Neuronal stem cell (in vitro differentiated cells): ENCODE measurements around the gene CPD.

Source experiments
- DNase-seq: peaks from one replicate; pipeline ENCODE4 v3.0.0-alpha.2; 2013; ENCODE audit warnings: low spot score
- H2AFZ ChIP-seq: one replicate; pipeline ENCODE4 v1.6.1; 2013; ENCODE audit warnings: mild to moderate bottlenecking, low read length, inconsistent platforms
- H2AK5ac ChIP-seq: 2 replicates; pipeline ENCODE4 v1.6.1; 2013; ENCODE audit warnings: low read depth, mild to moderate bottlenecking, inconsistent platforms, low read length, moderate library complexity, mixed read lengths
- H2BK120ac ChIP-seq: 2 replicates; pipeline ENCODE4 v1.6.1; 2013; ENCODE audit warnings: low read depth, mild to moderate bottlenecking, inconsistent platforms, low read length, moderate library complexity, mixed read lengths
- H2BK12ac ChIP-seq: one replicate; pipeline ENCODE4 v1.6.1; 2013; ENCODE audit warnings: low read length, inconsistent platforms
- H2BK15ac ChIP-seq: 2 replicates; pipeline ENCODE4 v1.6.1; 2013; ENCODE audit warnings: mild to moderate bottlenecking, low read length, inconsistent platforms, mixed read lengths
- H2BK5ac ChIP-seq: one replicate; pipeline ENCODE4 v1.6.1; 2013; ENCODE audit warnings: inconsistent platforms, mild to moderate bottlenecking, low read length, moderate library complexity
- H3K14ac ChIP-seq: one replicate; pipeline ENCODE4 v1.6.1; 2013; ENCODE audit warnings: low read length, inconsistent platforms
- H3K18ac ChIP-seq: 2 replicates; pipeline ENCODE4 v1.6.1; 2013; ENCODE audit warnings: low read length, inconsistent platforms
- H3K23ac ChIP-seq: 2 replicates; pipeline ENCODE4 v1.6.1; 2013; ENCODE audit warnings: low read depth, mild to moderate bottlenecking, mixed read lengths, low read length, inconsistent platforms; ENCODE audit not compliant: poor library complexity
- H3K27ac ChIP-seq: replicated peaks from 3 replicates; pipeline ENCODE4 v1.5.1; 2013; ENCODE audit warnings: low read length, inconsistent platforms
- H3K27me3 ChIP-seq, 3 experiments: 2 replicates each; pipeline ENCODE4 v1.6.1; 2013; ENCODE audit warnings: low read length in 3 of 3, mild to moderate bottlenecking in 2 of 3, inconsistent platforms in 1 of 3, low read depth in 1 of 3, mixed read lengths in 1 of 3, moderate library complexity in 1 of 3; ENCODE audit not compliant: control insufficient read depth in 3 of 3, insufficient read depth in 3 of 3
- H3K36me3 ChIP-seq, 2 donors: replicated peaks in 1 of 2; 2 replicates each; pipeline ENCODE4 v1.6.1; 2013; ENCODE audit warnings: low read length in 2 of 2; ENCODE audit not compliant: control insufficient read depth in 2 of 2, insufficient read depth in 2 of 2
- H3K4ac ChIP-seq: 2 replicates; pipeline ENCODE4 v1.6.1; 2013; ENCODE audit warnings: inconsistent platforms, mild to moderate bottlenecking, low read length, moderate library complexity
- H3K4me1 ChIP-seq, 2 donors: 1 replicate in 1 of 2; 2 replicates in 1 of 2; pipeline ENCODE4 v1.6.1; 2013; ENCODE audit warnings: low read length in 2 of 2, low read depth in 1 of 2; ENCODE audit not compliant: control insufficient read depth in 2 of 2, insufficient read depth in 1 of 2
- H3K4me2 ChIP-seq: one replicate; pipeline ENCODE4 v1.6.1; 2013; ENCODE audit warnings: mild to moderate bottlenecking, low read length, inconsistent platforms; ENCODE audit not compliant: insufficient read depth, poor library complexity, severe bottlenecking
- H3K4me3 ChIP-seq, 2 donors: 2 replicates each; pipeline ENCODE4 v1.5.1; 2013; ENCODE audit warnings: low read length in 2 of 2, mild to moderate bottlenecking in 2 of 2, inconsistent platforms in 1 of 2, moderate library complexity in 1 of 2
- H3K79me1 ChIP-seq: one replicate; pipeline ENCODE4 v1.6.1; 2013; ENCODE audit warnings: low read depth, mild to moderate bottlenecking, inconsistent platforms, low read length, moderate library complexity
- H3K9ac ChIP-seq: one replicate; pipeline ENCODE4 v1.6.1; 2013; ENCODE audit warnings: mild to moderate bottlenecking, low read depth, low read length, inconsistent platforms; ENCODE audit not compliant: poor library complexity
- H3K9me3 ChIP-seq, 2 donors: replicated peaks in 1 of 2; 2 replicates each; pipeline versions ENCODE3 to v1.6.1; 2013; ENCODE audit warnings: low read length in 2 of 2, mild to moderate bottlenecking in 2 of 2, inconsistent platforms in 1 of 2, low read depth in 1 of 2, mixed read lengths in 1 of 2, moderate library complexity in 1 of 2; ENCODE audit not compliant: control insufficient read depth in 2 of 2, insufficient read depth in 1 of 2
- H4K8ac ChIP-seq: one replicate; pipeline ENCODE4 v1.6.1; 2013; ENCODE audit warnings: low read depth, mild to moderate bottlenecking, inconsistent platforms, low read length, moderate library complexity
- H4K91ac ChIP-seq: one replicate; pipeline ENCODE4 v1.6.1; 2013; ENCODE audit warnings: low read length, low read depth, mild to moderate bottlenecking, inconsistent platforms; ENCODE audit not compliant: poor library complexity
- WGBS, 2 donors: extraction: QIAGEN DNeasy Blood & Tissue Kit; methylation state at CpG; one replicate each; pipeline ENCODE4 v1.1.7; 2013; ENCODE audit warnings: missing lambda C conversion rate in 2 of 2, mixed read lengths in 1 of 2; ENCODE audit not compliant: insufficient read length in 2 of 2, insufficient replicate concordance in 1 of 2; ENCODE audit errors: extremely low coverage in 2 of 2; 5-methylcytosine and 5-hydroxymethylcytosine counted together

CPD gene

DNA sequence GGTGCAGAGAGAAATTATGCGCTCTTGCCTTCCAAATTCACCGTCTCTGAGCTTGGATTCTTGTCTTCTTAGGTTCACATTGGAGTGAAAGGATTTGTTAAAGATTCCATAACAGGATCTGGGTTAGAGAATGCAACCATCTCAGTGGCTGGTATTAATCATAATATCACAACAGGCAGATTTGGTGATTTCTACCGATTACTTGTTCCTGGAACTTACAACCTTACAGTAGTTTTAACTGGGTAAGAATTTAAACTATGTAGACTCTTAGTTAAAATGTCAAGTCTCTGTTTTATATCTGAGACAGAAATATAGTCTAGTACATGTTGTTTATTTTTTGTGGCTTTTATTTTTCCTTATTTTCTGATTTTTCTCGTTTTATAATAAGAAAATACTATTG, 42.9 kb downstream of the CPD start:
- no peak overlapping the region for H4K91ac ChIP-seq
- DNase-seq: no peak
- H3K4me1 ChIP-seq: no peaks in the 10 kb centered on the region
- no peak overlapping the region for H2BK5ac ChIP-seq
- H3K14ac ChIP-seq: no peak overlapping the region
- H3K18ac ChIP-seq: no peak overlapping the region
- H3K9ac ChIP-seq: no peak overlapping the region
- no peak overlapping the region for H2AK5ac ChIP-seq
- peaks cover 0 to 2% (median 0%) of the 10 kb centered on the region in 3 experiments for H3K27me3 ChIP-seq
- no peaks in the 10 kb centered on the region for H3K79me1 ChIP-seq
- H3K23ac ChIP-seq: no peak overlapping the region
- no peak overlapping the region for H3K4me3 ChIP-seq
- no peak overlapping the region for H2BK15ac ChIP-seq
- H3K9me3 ChIP-seq: peaks cover 0 to 3% of the 10 kb centered on the region in 2 donors
- no peak overlapping the region for H2AFZ ChIP-seq
- peaks cover 10 to 59% of the 10 kb centered on the region in 2 donors for H3K36me3 ChIP-seq
- no peak overlapping the region for H3K4me2 ChIP-seq
- no peak overlapping the region for H3K27ac ChIP-seq
- WGBS, 2 donors: no CpG with 5 or more reads among the region's 4 CpGs
- H3K4ac ChIP-seq: no peak overlapping the region
- no peak overlapping the region for H4K8ac ChIP-seq
- H2BK12ac ChIP-seq: no peak overlapping the region
- H2BK120ac ChIP-seq: no peak overlapping the region

DNA sequence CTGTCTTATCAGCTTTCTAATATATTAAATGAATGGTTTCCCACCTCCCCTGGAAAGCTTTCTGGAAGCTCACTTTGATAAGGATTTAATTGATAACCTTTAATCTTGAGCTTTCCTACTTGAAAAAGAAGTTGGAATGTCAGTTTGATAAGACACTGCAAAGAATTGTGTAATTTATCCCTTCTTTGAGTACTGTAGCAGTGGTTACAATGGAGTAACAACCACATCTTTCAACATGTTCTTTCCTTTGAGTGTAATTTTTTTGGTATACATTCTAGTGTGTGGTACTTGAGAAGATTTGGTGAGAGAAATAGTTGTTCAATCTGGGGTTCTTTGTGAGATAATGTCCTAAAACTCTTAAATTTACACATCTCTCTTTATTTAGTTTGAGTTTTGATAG, 43.4 kb downstream of the CPD start:
- Histone ChIP-seq H3K36me3 (peaks cover 10 to 63% of the 10 kb centered on the region in 2 donors), H2BK120ac (no peak overlapping the region), H2AK5ac (no peak overlapping the region), H3K9me3 (peaks cover 0 to 3% of the 10 kb centered on the region in 2 donors), H4K8ac (no peak overlapping the region), H3K27me3 (peaks cover 0 to 2% (median 0%) of the 10 kb centered on the region in 3 experiments), H3K4me2 (no peak overlapping the region), H3K4me3 (no peak overlapping the region), H3K4ac (no peak overlapping the region), H3K4me1 (no peaks in the 10 kb centered on the region), H3K79me1 (no peaks in the 10 kb centered on the region), H2BK5ac (no peak overlapping the region), H4K91ac (no peak overlapping the region), H2BK12ac (no peak overlapping the region), H3K9ac (no peak overlapping the region), H3K18ac (no peak overlapping the region), H2BK15ac (no peak overlapping the region), H2AFZ (no peak overlapping the region), H3K27ac (no peak overlapping the region), H3K23ac (no peak overlapping the region), H3K14ac (no peak overlapping the region)
- DNase-seq: no peak

DNA sequence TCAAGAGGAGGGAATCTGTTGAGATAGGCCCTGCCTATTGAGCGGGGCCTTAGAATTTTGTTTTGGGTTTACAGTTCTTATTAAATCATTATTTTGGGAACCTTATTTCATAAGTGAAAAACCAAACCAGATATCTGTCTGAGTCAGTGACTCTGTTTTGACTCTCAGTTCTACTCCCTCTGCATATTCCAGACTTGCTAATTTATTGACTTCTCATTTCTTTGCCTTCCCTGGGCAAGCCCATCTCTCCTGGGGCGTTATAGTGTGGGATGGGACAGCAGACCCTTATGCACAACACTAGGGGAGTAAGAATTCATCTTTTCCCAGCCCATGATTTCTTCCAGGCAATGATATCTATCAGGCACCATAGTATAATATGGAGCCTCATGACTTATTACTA, 45.7 kb downstream of the CPD start:
- H3K27me3 ChIP-seq: no peaks in the 10 kb centered on the region
- H3K4me1 ChIP-seq: no peaks in the 10 kb centered on the region
- no peak overlapping the region for H3K4me2 ChIP-seq
- peaks cover 10 to 84% of the 10 kb centered on the region in 2 donors for H3K36me3 ChIP-seq
- H3K23ac ChIP-seq: no peak overlapping the region
- no peak overlapping the region for H3K4ac ChIP-seq
- H3K9ac ChIP-seq: no peak overlapping the region
- H3K79me1 ChIP-seq: no peaks in the 10 kb centered on the region
- H2BK15ac ChIP-seq: no peak overlapping the region
- no peak overlapping the region for H2AFZ ChIP-seq
- no peak overlapping the region for H3K27ac ChIP-seq
- no peak overlapping the region for H3K4me3 ChIP-seq
- no peak for DNase-seq
- no peak overlapping the region for H2BK120ac ChIP-seq
- H3K9me3 ChIP-seq: peaks cover 0 to 3% of the 10 kb centered on the region in 2 donors
- H2BK12ac ChIP-seq: no peak overlapping the region
- H2AK5ac ChIP-seq: no peak overlapping the region
- H4K91ac ChIP-seq: no peak overlapping the region
- H4K8ac ChIP-seq: no peak overlapping the region
- no peak overlapping the region for H3K18ac ChIP-seq
- H3K14ac ChIP-seq: no peak overlapping the region
- WGBS, 2 donors: no CpG with 5 or more reads among the region's 2 CpGs
- no peak overlapping the region for H2BK5ac ChIP-seq

DNA sequence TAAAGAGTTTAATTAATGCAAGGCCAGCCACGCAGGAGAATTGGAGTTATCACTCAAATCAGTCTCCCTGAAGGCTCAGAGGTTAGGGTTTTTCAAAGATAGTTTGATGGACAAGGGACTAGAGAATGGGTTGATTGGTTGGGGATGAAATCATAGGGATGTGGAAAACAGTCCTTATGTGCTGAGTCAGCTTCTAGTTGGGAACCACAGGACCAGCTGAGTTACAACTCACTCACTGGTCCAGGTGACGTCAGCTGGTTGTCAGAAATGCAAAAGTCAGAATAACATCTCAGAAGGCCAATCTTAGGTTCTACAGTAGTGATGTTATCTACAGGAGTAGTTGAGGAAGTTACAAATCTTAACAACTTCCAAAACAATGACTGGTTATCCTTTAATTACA, 47.6 kb downstream of the CPD start:
- Histone ChIP-seq H2AFZ (no peak overlapping the region), H3K79me1 (no peaks in the 10 kb centered on the region), H3K4me1 (no peaks in the 10 kb centered on the region), H2BK15ac (no peak overlapping the region), H2BK5ac (no peak overlapping the region), H2BK12ac (no peak overlapping the region), H3K23ac (no peak overlapping the region), H2BK120ac (no peak overlapping the region), H4K91ac (no peak overlapping the region), H3K4me2 (no peak overlapping the region), H4K8ac (no peak overlapping the region), H3K9ac (no peak overlapping the region), H3K4ac (no peak overlapping the region), H2AK5ac (no peak overlapping the region), H3K27ac (no peak overlapping the region), H3K9me3 (peaks cover 0 to 3% of the 10 kb centered on the region in 2 donors), H3K4me3 (no peak overlapping the region), H3K14ac (no peak overlapping the region), H3K27me3 (no peaks in the 10 kb centered on the region), H3K18ac (no peak overlapping the region), H3K36me3 (peaks cover 8 to 87% of the 10 kb centered on the region in 2 donors)
- DNase-seq: no peak
- WGBS, 2 donors: no CpG with 5 or more reads among the region's 2 CpGs
